ENCODE data around the gene RPUSD2.

GRCh38 chr15:40618023-40618422, 48.9 kb downstream of the RPUSD2 start:
- TF ChIP-seq CTCF (conservative IDR thresholded peaks at IDR 0.05; ENCODE audit: low read depth in 2 of 2), result no peak
- no peak for TF ChIP-seq EZH2phosphoT487 (IDR thresholded peaks at IDR 0.05; ENCODE audit: unreplicated experiment)
- TF ChIP-seq POLR2AphosphoS5 (IDR thresholded peaks at IDR 0.05; ENCODE audit: low read depth), result no peak
- TF ChIP-seq ZNF114 (CRISPR knock-in tag; IDR thresholded peaks at IDR 0.05), result no peak
- TF ChIP-seq EZH2 (IDR thresholded peaks at IDR 0.05; ENCODE audit: low read depth, unreplicated experiment), result no peak
- TF ChIP-seq ZNF331 (CRISPR knock-in tag; IDR thresholded peaks at IDR 0.05; ENCODE audit: low read depth), result no peak
- TF ChIP-seq, protein P1, sequence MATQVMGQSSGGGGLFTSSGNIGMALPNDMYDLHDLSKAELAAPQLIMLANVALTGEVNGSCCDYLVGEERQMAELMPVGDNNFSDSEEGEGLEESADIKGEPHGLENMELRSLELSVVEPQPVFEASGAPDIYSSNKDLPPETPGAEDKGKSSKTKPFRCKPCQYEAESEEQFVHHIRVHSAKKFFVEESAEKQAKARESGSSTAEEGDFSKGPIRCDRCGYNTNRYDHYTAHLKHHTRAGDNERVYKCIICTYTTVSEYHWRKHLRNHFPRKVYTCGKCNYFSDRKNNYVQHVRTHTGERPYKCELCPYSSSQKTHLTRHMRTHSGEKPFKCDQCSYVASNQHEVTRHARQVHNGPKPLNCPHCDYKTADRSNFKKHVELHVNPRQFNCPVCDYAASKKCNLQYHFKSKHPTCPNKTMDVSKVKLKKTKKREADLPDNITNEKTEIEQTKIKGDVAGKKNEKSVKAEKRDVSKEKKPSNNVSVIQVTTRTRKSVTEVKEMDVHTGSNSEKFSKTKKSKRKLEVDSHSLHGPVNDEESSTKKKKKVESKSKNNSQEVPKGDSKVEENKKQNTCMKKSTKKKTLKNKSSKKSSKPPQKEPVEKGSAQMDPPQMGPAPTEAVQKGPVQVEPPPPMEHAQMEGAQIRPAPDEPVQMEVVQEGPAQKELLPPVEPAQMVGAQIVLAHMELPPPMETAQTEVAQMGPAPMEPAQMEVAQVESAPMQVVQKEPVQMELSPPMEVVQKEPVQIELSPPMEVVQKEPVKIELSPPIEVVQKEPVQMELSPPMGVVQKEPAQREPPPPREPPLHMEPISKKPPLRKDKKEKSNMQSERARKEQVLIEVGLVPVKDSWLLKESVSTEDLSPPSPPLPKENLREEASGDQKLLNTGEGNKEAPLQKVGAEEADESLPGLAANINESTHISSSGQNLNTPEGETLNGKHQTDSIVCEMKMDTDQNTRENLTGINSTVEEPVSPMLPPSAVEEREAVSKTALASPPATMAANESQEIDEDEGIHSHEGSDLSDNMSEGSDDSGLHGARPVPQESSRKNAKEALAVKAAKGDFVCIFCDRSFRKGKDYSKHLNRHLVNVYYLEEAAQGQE (IDR thresholded peaks at IDR 0.05; ENCODE audit: unreplicated experiment), result no peak
- no peak for TF ChIP-seq JUNB (IDR thresholded peaks at IDR 0.05; ENCODE audit: unreplicated experiment)
- no peak for TF ChIP-seq CREB1 (CRISPR knock-in tag; IDR thresholded peaks at IDR 0.05; ENCODE audit: low read depth)
